HCT116 (cell line): ENCODE results near the gene PXT1. TPM values are rescaled to one million over a fixed set of nuclear protein-coding genes. Genes with fewer than 3 reads are reported as not detected.

Experiments used
- ATAC-seq: fragments of 200-7000 bp; cut with Tn5 transposase; 2 replicates; pipeline ENCODE4 v1.9.1; 2020; ENCODE audit warnings: mild to moderate bottlenecking, moderate library complexity
- BruUV-seq: library from RNA; stranded (reverse); fragments of 400-500 nt; replicated peaks from 2 replicates; lab custom pipeline; 2021; lab: Mats Ljungman, UMichigan
- CTCF ChIA-PET: fragments of 300-600 bp; sonication (Branson Sonifier 250); formaldehyde crosslinking; loops from one replicate; lab custom pipeline; 2021; ENCODE audit warnings: antibody characterized with exemption; lab: Charles Lee
- POLR2A ChIA-PET: fragments of 300-600, 350-600 bp; sonication (Branson Sonifier 250); formaldehyde crosslinking; loops from one replicate; lab custom pipeline; 2021; ENCODE audit warnings: antibody characterized with exemption; lab: Charles Lee
- RAD21 ChIA-PET, 2 experiments: fragments of 300-600 bp; sonication (Branson Sonifier 250); formaldehyde crosslinking; loops; one replicate each; lab custom pipeline; 2023; ENCODE audit warnings: low total read pairs in 2 of 2; ENCODE audit not compliant: uncharacterized antibody in 2 of 2, unreplicated experiment in 2 of 2, low non-redundant PET in 1 of 2; lab: Charles Lee
- DNase-seq: peaks from one replicate; pipeline ENCODE4 v3.0.0-alpha.2; 2010; ENCODE audit warnings: low read depth, low spot score
- H2AFZ ChIP-seq: fragments of 200-600 bp; shearing (Covaris generic), sonication (generic); 2 replicates; pipeline ENCODE4 v1.6.1; 2017; ENCODE audit warnings: low read depth, mixed run types, mixed read lengths, antibody characterized with exemption, low read length; ENCODE audit not compliant: poor library complexity, severe bottlenecking
- H3K27ac ChIP-seq: 2 replicates; pipeline ENCODE4 v1.5.1; 2012; ENCODE audit warnings: low read depth, low read length
- H3K27me3 ChIP-seq: fragments of 200-600 bp; sonication (generic); 2 replicates; pipeline ENCODE4 v1.6.1; 2016; ENCODE audit warnings: mixed run types, low read length, mixed read lengths; ENCODE audit not compliant: insufficient read depth
- H3K36me3 ChIP-seq, 2 experiments: fragments of 200-500 bp in 1 of 2; fragments of 200-600 bp in 1 of 2; sonication (Bioruptor generic) in 1 of 2; sonication (generic) in 1 of 2; 2 replicates each; pipeline versions ENCODE4 v1.5.1 to v1.6.1; 2014 to 2016; ENCODE audit warnings: low read length in 2 of 2, inconsistent platforms in 1 of 2, mixed read lengths in 1 of 2, mixed run types in 1 of 2; ENCODE audit not compliant: insufficient read depth in 2 of 2, control insufficient read depth in 1 of 2
- H3K4me1 ChIP-seq, 2 experiments: fragments of 200-600 bp in 1 of 2; sonication (generic) in 1 of 2; 2 replicates each; pipeline versions ENCODE4 v1.5.1 to v1.6.1; 2012 to 2017; ENCODE audit warnings: low read length in 2 of 2, inconsistent platforms in 1 of 2, mild to moderate bottlenecking in 1 of 2, mixed read lengths in 1 of 2, mixed run types in 1 of 2, moderate library complexity in 1 of 2; ENCODE audit not compliant: insufficient read depth in 2 of 2, control insufficient read depth in 1 of 2
- H3K4me2 ChIP-seq: fragments of 200-600 bp; sonication (generic); 2 replicates; pipeline ENCODE4 v1.6.1; 2017; ENCODE audit warnings: mixed run types, low read length, mixed read lengths
- H3K4me3 ChIP-seq, 2 experiments: fragments of 200-600 bp in 1 of 2; sonication (generic) in 1 of 2; replicated peaks in 1 of 2; 2 replicates each; pipeline ENCODE4 v1.5.1; 2011 to 2016; ENCODE audit warnings: low read length in 2 of 2, control low read depth in 1 of 2, low read depth in 1 of 2, mild to moderate bottlenecking in 1 of 2, mixed read lengths in 1 of 2, mixed run types in 1 of 2
- H3K79me2 ChIP-seq: fragments of 200-600 bp; sonication (generic); 2 replicates; pipeline ENCODE4 v1.6.1; 2017; ENCODE audit warnings: mild to moderate bottlenecking, mixed run types, low read length, moderate library complexity, mixed read lengths; ENCODE audit not compliant: insufficient read depth
- H3K9ac ChIP-seq: fragments of 200-600 bp; sonication (generic); 2 replicates; pipeline ENCODE4 v1.6.1; 2016; ENCODE audit warnings: low read length, mixed read lengths
- H3K9me2 ChIP-seq: fragments of 200-600 bp; sonication (generic), shearing (Covaris generic); 2 replicates; pipeline ENCODE4 v1.6.1; 2017; ENCODE audit warnings: mixed run types, mild to moderate bottlenecking, moderate library complexity; ENCODE audit not compliant: insufficient read depth
- H3K9me3 ChIP-seq, 2 experiments: fragments of 200-500 bp in 1 of 2; fragments of 200-600 bp in 1 of 2; sonication (Bioruptor generic) in 1 of 2; sonication (generic) in 1 of 2; 2 replicates each; pipeline ENCODE4 v1.6.1; 2014 to 2017; ENCODE audit warnings: low read length in 2 of 2, mixed read lengths in 2 of 2, inconsistent platforms in 1 of 2, low read depth in 1 of 2, mild to moderate bottlenecking in 1 of 2, mixed run types in 1 of 2, moderate library complexity in 1 of 2; ENCODE audit not compliant: control insufficient read depth in 1 of 2, insufficient read depth in 1 of 2
- H4K20me1 ChIP-seq: fragments of 200-600 bp; sonication (generic), shearing (Covaris generic); 2 replicates; pipeline ENCODE4 v1.6.1; 2017; ENCODE audit warnings: mixed run types, mild to moderate bottlenecking, moderate library complexity; ENCODE audit not compliant: insufficient read depth
- ATF3 ChIP-seq: IDR thresholded peaks from 2 replicates; pipeline ENCODE4 v1.6.1; 2012
- CEBPB ChIP-seq: IDR thresholded peaks from 2 replicates; pipeline ENCODE4 v1.6.1; 2012; ENCODE audit warnings: low read depth
- EZH2phosphoT487 ChIP-seq: fragments of 200-600 bp; IDR thresholded peaks from 2 replicates; pipeline ENCODE4 v1.6.1; 2018; ENCODE audit warnings: antibody characterized with exemption, borderline replicate concordance
- FOSL1 ChIP-seq: IDR thresholded peaks from 2 replicates; pipeline ENCODE4 v1.6.1; 2012; ENCODE audit warnings: low read depth
- JUND ChIP-seq: IDR thresholded peaks from 2 replicates; pipeline ENCODE4 v1.6.1; 2012
- POLR2AphosphoS5 ChIP-seq: IDR thresholded peaks from 2 replicates; pipeline ENCODE4 v1.6.1; 2011; ENCODE audit warnings: mild to moderate bottlenecking, low read depth, low read length, moderate library complexity
- RAD21 ChIP-seq: IDR thresholded peaks from 2 replicates; pipeline ENCODE4 v1.6.1; 2012; ENCODE audit warnings: low read depth, mild to moderate bottlenecking
- REST ChIP-seq: IDR thresholded peaks from 2 replicates; pipeline ENCODE4 v1.6.1; 2012; ENCODE audit warnings: low read depth
- SP1 ChIP-seq: IDR thresholded peaks from 2 replicates; pipeline ENCODE4 v1.6.1; 2012; ENCODE audit warnings: low read depth
- TCF7L2 ChIP-seq: IDR thresholded peaks from 2 replicates; pipeline ENCODE4 v1.7.0; 2011; ENCODE audit warnings: borderline replicate concordance, inconsistent platforms; ENCODE audit not compliant: insufficient read depth, insufficient read length; ENCODE audit errors: extremely low read depth
- ZBTB33 ChIP-seq: IDR thresholded peaks from 2 replicates; pipeline ENCODE4 v1.6.1; 2011; ENCODE audit warnings: mild to moderate bottlenecking, low read length, moderate library complexity; ENCODE audit not compliant: insufficient replicate concordance; ENCODE audit errors: extremely low read depth
- intact Hi-C: fragments of 100-400 bp; cut with micrococcal nuclease; formaldehyde crosslinking; loops from 2 replicates; pipeline ENCODE4 v1.10.0; 2022
- total RNA-seq: library from RNA; stranded (reverse); gene quantifications from one replicate; pipeline ENCODE4 v1.2.1, GENCODE V29; 2021; ENCODE audit not compliant: unreplicated experiment

PXT1 gene
- total RNA-seq, 1 experiment from 2014 or later: 0.17 TPM

- POLR2A ChIA-PET: no interaction called here
- no peaks in the 10 kb centered on the region for H3K9me2 ChIP-seq
- no peak overlapping the region for H3K4me2 ChIP-seq
- no peaks in the 10 kb centered on the region for H3K9me3 ChIP-seq
- H3K9ac ChIP-seq: no peak overlapping the region
- no peak overlapping the region for H2AFZ ChIP-seq
- RAD21 ChIA-PET: no interaction called here
- DNase-seq: no peak
- H3K4me1 ChIP-seq: no peaks in the 10 kb centered on the region
- no TSS peak for BruUV-seq
- H3K27me3 ChIP-seq: no peaks in the 10 kb centered on the region
- no peak overlapping the region for H3K4me3 ChIP-seq
- CTCF ChIA-PET: no interaction called here
- peaks cover 81% of the 10 kb centered on the region for H3K79me2 ChIP-seq
- TF ChIP-seq SP1 (no peak), EZH2phosphoT487 (no peak), REST (no peak), RAD21 (no peak), CEBPB (no peak)
- intact Hi-C loops: no loop called here
- no peak for ATAC-seq
- no peak overlapping the region for H3K27ac ChIP-seq
- H4K20me1 ChIP-seq: no peaks in the 10 kb centered on the region; the same call in 1 of the 2 replicates
- peaks cover 2 to 7% of the 10 kb centered on the region in 2 experiments; a peak in 1 of 4 replicates for H3K36me3 ChIP-seq
These were observed 25.0 kb upstream of the PXT1 start for GRCh38 chr6:36467625-36468024.

DNA sequence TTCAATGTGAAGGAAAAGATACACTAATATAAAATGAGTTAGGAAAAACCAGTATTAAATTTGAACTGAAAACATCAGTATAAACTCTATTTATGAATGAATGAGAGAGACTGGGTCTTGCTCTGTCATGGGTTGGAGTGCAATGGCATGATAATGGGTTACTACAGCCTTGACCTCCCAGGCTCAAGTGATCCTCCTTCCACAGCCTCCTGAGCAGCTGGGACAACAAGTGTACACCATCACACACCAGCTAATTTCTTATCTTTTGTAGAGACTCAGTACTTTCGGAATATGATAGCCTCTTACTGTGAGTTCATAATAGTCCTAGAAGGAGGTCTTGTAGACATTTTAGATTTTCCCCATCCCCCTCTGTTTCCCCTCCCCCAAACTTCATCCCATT lies 21.6 kb upstream of the PXT1 start:
- no peaks in the 10 kb centered on the region for H3K36me3 ChIP-seq
- H3K4me1 ChIP-seq: no peaks in the 10 kb centered on the region
- H4K20me1 ChIP-seq: no peaks in the 10 kb centered on the region
- no peak for DNase-seq
- H3K79me2 ChIP-seq: peaks cover 92% of the 10 kb centered on the region
- intact Hi-C loops: no loop called here
- H3K4me2 ChIP-seq: no peak overlapping the region
- H3K27ac ChIP-seq: no peak overlapping the region
- POLR2A ChIA-PET: no interaction called here
- H3K9me2 ChIP-seq: no peaks in the 10 kb centered on the region
- H3K27me3 ChIP-seq: no peaks in the 10 kb centered on the region
- H3K9me3 ChIP-seq: no peaks in the 10 kb centered on the region
- RAD21 ChIA-PET: no interaction called here
- H3K4me3 ChIP-seq: no peak overlapping the region
- CTCF ChIA-PET: no interaction called here
- no peak for ATAC-seq
- no TSS peak for BruUV-seq
- no peak overlapping the region for H3K9ac ChIP-seq
- no peak overlapping the region for H2AFZ ChIP-seq
- TF ChIP-seq ATF3 (no peak), REST (no peak), POLR2AphosphoS5 (no peak), ZBTB33 (no peak), TCF7L2 (no peak), FOSL1 (no peak), JUND (no peak)
